ENCODE results near the gene SLC44A4.

DNA sequence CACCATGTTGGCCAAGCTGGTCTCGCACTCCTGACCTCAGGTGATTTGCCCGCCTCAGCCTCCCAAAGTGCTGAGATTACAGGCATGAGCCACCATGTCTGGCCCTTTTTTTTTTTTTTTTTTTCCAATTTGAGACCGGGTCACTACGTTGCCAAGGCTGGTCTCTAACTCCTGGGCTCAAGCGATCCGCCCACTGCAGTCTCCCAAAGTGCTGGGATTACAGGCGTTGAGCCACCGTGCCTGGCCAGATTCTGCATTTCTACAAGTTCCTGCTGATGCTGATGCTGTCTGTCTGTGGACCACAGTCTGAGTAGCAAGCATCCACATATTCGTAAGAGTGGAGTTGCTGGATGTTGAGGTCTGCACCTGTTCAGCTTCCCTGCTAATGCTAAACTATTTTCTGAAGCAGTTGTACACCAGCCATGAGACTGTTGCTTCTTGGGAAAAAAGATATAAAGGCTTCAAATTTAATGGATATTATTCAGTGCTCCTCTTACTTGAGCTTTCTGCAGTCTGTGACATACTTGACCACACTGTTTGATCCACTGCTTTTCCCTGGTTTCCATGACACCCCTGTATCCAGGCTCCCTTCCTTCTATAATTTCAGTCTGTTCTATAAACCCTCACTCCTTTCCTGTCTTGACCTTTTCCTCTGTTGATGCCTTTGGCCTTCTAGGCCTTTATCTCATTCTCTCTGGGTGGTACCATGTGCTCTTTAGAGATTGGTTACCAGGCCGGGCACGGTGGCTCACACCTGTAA is 33.2 kb upstream of the SLC44A4 start:
- no peak for TF ChIP-seq JUNB (IDR thresholded peaks at IDR 0.05)
- TF ChIP-seq MYC (IDR thresholded peaks at IDR 0.05; ENCODE audit: borderline replicate concordance, low read length), result no peak
- TF ChIP-seq, protein P1, sequence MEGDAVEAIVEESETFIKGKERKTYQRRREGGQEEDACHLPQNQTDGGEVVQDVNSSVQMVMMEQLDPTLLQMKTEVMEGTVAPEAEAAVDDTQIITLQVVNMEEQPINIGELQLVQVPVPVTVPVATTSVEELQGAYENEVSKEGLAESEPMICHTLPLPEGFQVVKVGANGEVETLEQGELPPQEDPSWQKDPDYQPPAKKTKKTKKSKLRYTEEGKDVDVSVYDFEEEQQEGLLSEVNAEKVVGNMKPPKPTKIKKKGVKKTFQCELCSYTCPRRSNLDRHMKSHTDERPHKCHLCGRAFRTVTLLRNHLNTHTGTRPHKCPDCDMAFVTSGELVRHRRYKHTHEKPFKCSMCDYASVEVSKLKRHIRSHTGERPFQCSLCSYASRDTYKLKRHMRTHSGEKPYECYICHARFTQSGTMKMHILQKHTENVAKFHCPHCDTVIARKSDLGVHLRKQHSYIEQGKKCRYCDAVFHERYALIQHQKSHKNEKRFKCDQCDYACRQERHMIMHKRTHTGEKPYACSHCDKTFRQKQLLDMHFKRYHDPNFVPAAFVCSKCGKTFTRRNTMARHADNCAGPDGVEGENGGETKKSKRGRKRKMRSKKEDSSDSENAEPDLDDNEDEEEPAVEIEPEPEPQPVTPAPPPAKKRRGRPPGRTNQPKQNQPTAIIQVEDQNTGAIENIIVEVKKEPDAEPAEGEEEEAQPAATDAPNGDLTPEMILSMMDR (IDR thresholded peaks at IDR 0.05), result no peak
